Thyroid gland (tissue), 4 donors: ENCODE data around the gene METTL21C.

Source experiments
- CTCF ChIP-seq, 6 experiments: fragments of 200-600 bp in 3 of 6; fragments of 450-650 bp in 3 of 6; sonication (generic) in 3 of 6; IDR thresholded peaks; one replicate each; pipeline ENCODE4 v1.5.1; 2016 to 2019; ENCODE audit warnings: antibody characterized with exemption in 6 of 6, mild to moderate bottlenecking in 2 of 6, inconsistent platforms in 1 of 6, moderate library complexity in 1 of 6
- POLR2A ChIP-seq, 2 donors: fragments of 450-650 bp; IDR thresholded peaks; one replicate each; pipeline ENCODE4 v1.6.1; 2017; ENCODE audit warnings: antibody characterized with exemption in 2 of 2, mild to moderate bottlenecking in 2 of 2, moderate library complexity in 1 of 2

GRCh38 chr13:102721800-102722231 is 27.0 kb upstream of the METTL21C start:
- TF ChIP-seq CTCF (IDR thresholded peaks at IDR 0.05) (no peak), POLR2A (IDR thresholded peaks at IDR 0.05) (no peak)
